SK-N-SH (cell line): Measurements from ENCODE around the gene ZDHHC11B. TPM values are rescaled to one million over a fixed set of nuclear protein-coding genes. Genes with fewer than 3 reads are reported as not detected.

Experiments
- CTCF ChIA-PET: fragments of 300-600, 350-600 bp; formaldehyde crosslinking; extraction: SDS; loops from one replicate; lab custom pipeline; 2021; lab: Yijun Ruan, JAX
- POLR2A ChIA-PET: fragments of 350-600 bp; sonication (Branson Sonifier 250); formaldehyde crosslinking; extraction: SDS; loops from one replicate; lab custom pipeline; 2020; ENCODE audit warnings: antibody characterized with exemption, inconsistent platforms; lab: Yijun Ruan, JAX
- DNase-seq: peaks from one replicate; pipeline ENCODE4 v3.0.0; 2012
- H2AFZ ChIP-seq: fragments of 200-600 bp; sonication (generic); 2 replicates; pipeline ENCODE4 v1.8.1; 2016; ENCODE audit warnings: antibody characterized with exemption, mild to moderate bottlenecking, low read depth
- H3F3A ChIP-seq: fragments of 200-600 bp; sonication (generic); replicated peaks from 2 replicates; pipeline ENCODE3; 2016; ENCODE audit warnings: antibody characterized with exemption, mild to moderate bottlenecking; ENCODE audit not compliant: insufficient read depth
- H3K27ac ChIP-seq, 2 experiments: fragments of 200-500 bp in 1 of 2; fragments of 200-600 bp in 1 of 2; sonication (Bioruptor generic) in 1 of 2; sonication (generic), shearing (Covaris generic) in 1 of 2; 2 replicates each; pipeline versions ENCODE4 v1.5.1 to v1.6.1; 2014 to 2016; ENCODE audit warnings: low read depth in 2 of 2, inconsistent platforms in 1 of 2, low read length in 1 of 2, mild to moderate bottlenecking in 1 of 2, mixed read lengths in 1 of 2
- H3K27me3 ChIP-seq: fragments of 200-600 bp; sonication (generic), shearing (Covaris generic); 2 replicates; pipeline ENCODE4 v1.6.1; 2016; ENCODE audit warnings: mixed run types; ENCODE audit not compliant: insufficient read depth
- H3K36me3 ChIP-seq, 2 experiments: fragments of 200-500 bp in 1 of 2; fragments of 200-600 bp in 1 of 2; sonication (Bioruptor generic) in 1 of 2; sonication (generic) in 1 of 2; replicated peaks in 1 of 2; 2 replicates each; pipeline versions ENCODE3 to v1.5.1; 2014 to 2016; ENCODE audit warnings: low read length in 1 of 2, mild to moderate bottlenecking in 1 of 2; ENCODE audit not compliant: insufficient read depth in 2 of 2, control insufficient read depth in 1 of 2
- H3K4me1 ChIP-seq, 2 experiments: fragments of 200-500 bp in 1 of 2; fragments of 200-600 bp in 1 of 2; sonication (Bioruptor generic) in 1 of 2; sonication (generic), shearing (Covaris generic) in 1 of 2; 2 replicates each; pipeline versions ENCODE4 v1.5.1 to v1.6.1; 2014 to 2016; ENCODE audit warnings: low read depth in 1 of 2, low read length in 1 of 2, mixed run types in 1 of 2; ENCODE audit not compliant: insufficient read depth in 2 of 2, control insufficient read depth in 1 of 2
- H3K4me2 ChIP-seq: fragments of 200-600 bp; sonication (generic), shearing (Covaris generic); 2 replicates; pipeline ENCODE4 v1.6.1; 2017; ENCODE audit warnings: mixed run types
- H3K4me3 ChIP-seq, 2 experiments: fragments of 200-500 bp in 1 of 2; fragments of 200-600 bp in 1 of 2; sonication (Bioruptor generic) in 1 of 2; sonication (generic), shearing (Covaris generic) in 1 of 2; 2 replicates each; pipeline versions ENCODE4 v1.5.1 to v1.8.1; 2014 to 2016; ENCODE audit warnings: low read depth in 2 of 2, inconsistent platforms in 1 of 2, low read length in 1 of 2, mild to moderate bottlenecking in 1 of 2, mixed read lengths in 1 of 2, moderate library complexity in 1 of 2
- H3K79me2 ChIP-seq: fragments of 200-600 bp; sonication (generic); 2 replicates; pipeline ENCODE4 v1.8.1; 2017; ENCODE audit warnings: mild to moderate bottlenecking; ENCODE audit not compliant: insufficient read depth
- H3K9ac ChIP-seq: fragments of 200-600 bp; sonication (generic); 2 replicates; pipeline ENCODE4 v1.6.1; 2017; ENCODE audit warnings: mixed run types
- H3K9me2 ChIP-seq: fragments of 200-600 bp; sonication (generic); 2 replicates; pipeline ENCODE4 v1.6.1; 2017; ENCODE audit warnings: mixed run types
- H3K9me3 ChIP-seq: fragments of 200-600 bp; sonication (generic); 2 replicates; pipeline ENCODE4 v1.6.1; 2017; ENCODE audit warnings: mixed run types, mild to moderate bottlenecking, moderate library complexity
- H4K20me1 ChIP-seq: fragments of 200-600 bp; sonication (generic); 2 replicates; pipeline ENCODE4 v1.6.1; 2017; ENCODE audit warnings: mild to moderate bottlenecking, mixed run types; ENCODE audit not compliant: insufficient read depth
- EZH2phosphoT487 ChIP-seq: fragments of 200-600 bp; sonication (generic); IDR thresholded peaks from 2 replicates; pipeline ENCODE4 v1.6.1; 2017; ENCODE audit warnings: low read depth, mixed run types, mild to moderate bottlenecking, antibody characterized with exemption, moderate library complexity, borderline replicate concordance
- NFIC ChIP-seq: IDR thresholded peaks from 2 replicates; pipeline ENCODE4 v1.4.0; 2012; ENCODE audit warnings: borderline replicate concordance
- NRF1 ChIP-seq: IDR thresholded peaks from 2 replicates; pipeline ENCODE4 v1.6.1; 2012; ENCODE audit warnings: low read depth, mild to moderate bottlenecking, low read length
- POLR2AphosphoS5 ChIP-seq: IDR thresholded peaks from 2 replicates; pipeline ENCODE4 v1.6.1; 2012; ENCODE audit warnings: low read depth, low read length
- RFX5 ChIP-seq: IDR thresholded peaks from 2 replicates; pipeline ENCODE4 v1.6.1; 2012; ENCODE audit warnings: mild to moderate bottlenecking, improper control_type of control experiment, low read length
- USF1 ChIP-seq: IDR thresholded peaks from 2 replicates; pipeline ENCODE4 v1.4.0; 2012; ENCODE audit warnings: low read depth, borderline replicate concordance
- USF2 ChIP-seq: fragments of 150-350 bp; IDR thresholded peaks from 2 replicates; pipeline ENCODE4 v1.6.1; 2017; ENCODE audit warnings: antibody characterized with exemption, low read length, low read depth, borderline replicate concordance
- ZBTB33 ChIP-seq: IDR thresholded peaks from 2 replicates; pipeline ENCODE4 v1.4.0; 2012; ENCODE audit warnings: low read depth, borderline replicate concordance
- WGBS: methylation state at CpG from one replicate; pipeline ENCODE4 v1.1.6; 2017; ENCODE audit warnings: low lambda C conversion rate; 5-methylcytosine and 5-hydroxymethylcytosine counted together
- polyA plus RNA-seq, 3 experiments: library from polyadenylated mRNA; depleted of rRNA; stranded (reverse); fragments of >200 nt; gene quantifications; 2 replicates each; pipeline ENCODE4 v1.2.3, GENCODE V29; 2012
- TF ChIP-seq, protein P1 (sequence below): fragments of 150-350 bp; IDR thresholded peaks from 2 replicates; pipeline ENCODE4 v1.6.1; 2016; ENCODE audit warnings: mild to moderate bottlenecking, low read depth, low read length

The ZDHHC11B gene
- polyA plus RNA-seq, 1 of the 3 experiments (the other 2 are of a cell fraction) = not detected

DNA sequence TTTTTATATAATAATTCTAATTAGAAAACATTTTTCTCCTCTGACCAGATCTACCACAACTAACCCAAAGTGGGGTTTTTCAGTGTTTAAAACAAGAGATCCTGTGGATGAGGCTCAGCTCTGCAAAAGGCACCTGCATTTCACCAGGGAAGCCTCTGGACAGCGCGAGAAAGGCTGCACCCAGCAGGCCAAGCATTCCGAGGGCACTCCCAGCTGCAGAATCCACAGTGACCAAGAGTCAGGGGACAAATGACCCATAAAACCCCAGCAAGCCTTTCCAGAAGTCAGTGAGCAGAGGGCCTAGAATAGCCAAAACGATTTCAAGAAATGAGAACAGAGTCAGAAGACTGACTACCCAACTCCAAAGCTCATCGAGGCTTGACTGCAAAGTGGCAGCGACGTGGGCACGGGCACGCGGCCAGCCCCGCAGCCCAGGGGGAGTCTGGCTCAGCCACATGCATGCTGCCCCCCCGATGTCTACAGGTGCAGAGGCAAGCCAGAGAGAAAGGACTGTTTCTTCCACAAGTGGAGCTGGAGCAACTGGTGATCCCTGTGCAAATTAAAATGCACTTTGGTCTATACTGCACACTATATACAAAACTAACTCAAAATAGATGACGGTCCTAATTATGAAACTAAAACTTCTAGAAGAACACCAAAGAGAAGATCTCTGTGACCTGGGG lies 117.6 kb downstream of the ZDHHC11B start:
- Histone ChIP-seq H3K9me2 (no peaks in the 10 kb centered on the region), H3K4me1 (peaks cover 4 to 8% of the 10 kb centered on the region in 2 experiments; a peak in 1 of 4 replicates), H3K79me2 (no peaks in the 10 kb centered on the region), H4K20me1 (0 out of 2 replicates have a peak, but pooled peaks cover 3% of the 10 kb centered on the region)
- TF ChIP-seq NRF1 (no peak), EZH2phosphoT487 (no peak), NFIC (no peak), ZBTB33 (no peak), USF2 (no peak), RFX5 (no peak), USF1 (no peak), POLR2AphosphoS5 (no peak)
- TF ChIP-seq, protein P1, sequence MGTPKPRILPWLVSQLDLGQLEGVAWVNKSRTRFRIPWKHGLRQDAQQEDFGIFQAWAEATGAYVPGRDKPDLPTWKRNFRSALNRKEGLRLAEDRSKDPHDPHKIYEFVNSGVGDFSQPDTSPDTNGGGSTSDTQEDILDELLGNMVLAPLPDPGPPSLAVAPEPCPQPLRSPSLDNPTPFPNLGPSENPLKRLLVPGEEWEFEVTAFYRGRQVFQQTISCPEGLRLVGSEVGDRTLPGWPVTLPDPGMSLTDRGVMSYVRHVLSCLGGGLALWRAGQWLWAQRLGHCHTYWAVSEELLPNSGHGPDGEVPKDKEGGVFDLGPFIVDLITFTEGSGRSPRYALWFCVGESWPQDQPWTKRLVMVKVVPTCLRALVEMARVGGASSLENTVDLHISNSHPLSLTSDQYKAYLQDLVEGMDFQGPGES = no peak
- TF ChIP-seq, all 33 proteins: peak for 0
- POLR2A ChIA-PET = no interaction called here
- H3K9ac ChIP-seq = no peak overlapping the region
- no peak for DNase-seq
- CTCF ChIA-PET = interaction anchor here (1.7 kb wide), 1 partner anchor 236 kb away, joined by 6 read pairs; no protein-coding TSS in a partner anchor
- H3K4me2 ChIP-seq = no peak overlapping the region
- H3K27me3 ChIP-seq = no peaks in the 10 kb centered on the region
- H3K36me3 ChIP-seq = peaks cover 0 to 2% of the 10 kb centered on the region in 2 experiments
- no peaks in the 10 kb centered on the region for H3F3A ChIP-seq
- no peak overlapping the region for H3K4me3 ChIP-seq
- H2AFZ ChIP-seq = no peak overlapping the region
- H3K9me3 ChIP-seq = no peaks in the 10 kb centered on the region
- 89% methylated on average over 6 of the region's 13 CpGs for WGBS
- H3K27ac ChIP-seq = no peak overlapping the region
